ENCODE data around the gene MDGA2.
"Not testable (repeated sequence)": the region's sequence is repeated elsewhere in the genome, so short reads cannot be mapped to it uniquely, and the experiment has no call there.

MDGA2 gene

DNA sequence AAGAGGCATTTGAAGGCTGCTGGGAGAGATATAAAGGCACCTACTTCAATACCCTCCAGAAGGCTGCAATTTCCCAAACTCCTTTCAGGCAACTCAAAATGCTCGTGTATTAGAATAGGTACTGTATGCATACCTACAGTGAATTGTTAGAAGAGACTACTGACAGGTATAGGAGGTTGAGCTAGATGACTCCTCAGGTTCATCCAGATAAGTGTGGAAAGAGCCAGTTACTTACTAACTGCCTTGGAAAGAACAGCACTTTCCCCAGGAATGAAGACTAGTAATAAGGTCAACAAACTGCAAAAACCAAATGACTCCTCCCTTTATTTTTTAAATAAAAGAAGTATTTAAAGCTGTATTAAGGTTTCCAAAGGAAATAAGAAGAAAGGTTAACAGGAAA lies 429.0 kb downstream of the MDGA2 start:
- Histone ChIP-seq H3K9me3 (ENCODE audit: insufficient read depth, low read length, severe bottlenecking) (no peaks in the 10 kb centered on the region), H3K4me3 (ENCODE audit: low read depth in 1 of 2, low read length in 2 of 2) (no peak overlapping the region), H3K27ac (ENCODE audit: low read length) (no peak overlapping the region), H3K36me3 (ENCODE audit: insufficient read depth, low read length) (no peaks in the 10 kb centered on the region), H3K4me1 (ENCODE audit: insufficient read depth, low read length) (no peaks in the 10 kb centered on the region), H3K4me2 (ENCODE audit: insufficient read depth, low read length) (no peak overlapping the region), H2AFZ (ENCODE audit: low read depth, low read length) (no peak overlapping the region), H3K79me2 (ENCODE audit: insufficient read depth, low read length) (no peaks in the 10 kb centered on the region), H3K27me3 (ENCODE audit: insufficient read depth, low read length, poor library complexity) (no peaks in the 10 kb centered on the region), H4K20me1 (ENCODE audit: insufficient read depth, low read length) (no peaks in the 10 kb centered on the region), H3K9ac (ENCODE audit: low read depth, low read length) (no peak overlapping the region)
- DNase-seq (no peak), ATAC-seq (ENCODE audit: insufficient read depth, low read depth) (no peak)
- TF ChIP-seq, protein P1, sequence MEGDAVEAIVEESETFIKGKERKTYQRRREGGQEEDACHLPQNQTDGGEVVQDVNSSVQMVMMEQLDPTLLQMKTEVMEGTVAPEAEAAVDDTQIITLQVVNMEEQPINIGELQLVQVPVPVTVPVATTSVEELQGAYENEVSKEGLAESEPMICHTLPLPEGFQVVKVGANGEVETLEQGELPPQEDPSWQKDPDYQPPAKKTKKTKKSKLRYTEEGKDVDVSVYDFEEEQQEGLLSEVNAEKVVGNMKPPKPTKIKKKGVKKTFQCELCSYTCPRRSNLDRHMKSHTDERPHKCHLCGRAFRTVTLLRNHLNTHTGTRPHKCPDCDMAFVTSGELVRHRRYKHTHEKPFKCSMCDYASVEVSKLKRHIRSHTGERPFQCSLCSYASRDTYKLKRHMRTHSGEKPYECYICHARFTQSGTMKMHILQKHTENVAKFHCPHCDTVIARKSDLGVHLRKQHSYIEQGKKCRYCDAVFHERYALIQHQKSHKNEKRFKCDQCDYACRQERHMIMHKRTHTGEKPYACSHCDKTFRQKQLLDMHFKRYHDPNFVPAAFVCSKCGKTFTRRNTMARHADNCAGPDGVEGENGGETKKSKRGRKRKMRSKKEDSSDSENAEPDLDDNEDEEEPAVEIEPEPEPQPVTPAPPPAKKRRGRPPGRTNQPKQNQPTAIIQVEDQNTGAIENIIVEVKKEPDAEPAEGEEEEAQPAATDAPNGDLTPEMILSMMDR (IDR thresholded peaks at IDR 0.05; ENCODE audit: borderline replicate concordance, extremely low read depth, low read length, poor library complexity, severe bottlenecking) = no peak
- TF ChIP-seq EZH2 (IDR thresholded peaks at IDR 0.05; ENCODE audit: borderline replicate concordance, low read depth, low read length, severe bottlenecking) = no peak

DNA sequence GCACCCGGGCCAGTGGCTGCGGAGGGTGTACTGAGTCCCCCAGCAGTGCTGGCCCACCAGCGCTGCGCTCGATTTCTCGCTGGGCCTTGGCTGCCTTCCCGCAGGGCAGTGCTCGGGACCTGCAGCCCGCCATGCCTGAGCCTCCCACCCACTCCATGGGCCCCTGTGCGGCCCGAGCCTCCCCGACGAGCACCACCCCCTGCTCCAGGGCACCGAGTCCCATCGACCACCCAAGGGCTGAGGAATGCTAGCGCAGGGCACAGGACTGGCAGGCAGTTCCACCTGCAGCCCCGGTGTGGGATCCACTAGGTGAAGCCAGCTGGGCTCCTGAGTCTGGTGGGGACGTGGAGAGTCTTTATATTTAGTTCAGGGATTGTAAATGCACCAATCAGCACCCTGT lies 432.8 kb downstream of the MDGA2 start:
- H3K27me3 ChIP-seq (ENCODE audit: insufficient read depth, low read length, poor library complexity); DNase-seq; H4K20me1 ChIP-seq (ENCODE audit: insufficient read depth, low read length); H3K9me3 ChIP-seq (ENCODE audit: insufficient read depth, low read length, severe bottlenecking); H3K4me3 ChIP-seq (ENCODE audit: low read depth in 1 of 2, low read length in 2 of 2); H2AFZ ChIP-seq (ENCODE audit: low read depth, low read length); H3K4me2 ChIP-seq (ENCODE audit: insufficient read depth, low read length); H3K79me2 ChIP-seq (ENCODE audit: insufficient read depth, low read length); ATAC-seq (ENCODE audit: insufficient read depth, low read depth); H3K9ac ChIP-seq (ENCODE audit: low read depth, low read length); H3K4me1 ChIP-seq (ENCODE audit: insufficient read depth, low read length); H3K36me3 ChIP-seq (ENCODE audit: insufficient read depth, low read length); H3K27ac ChIP-seq (ENCODE audit: low read length): not testable (repeated sequence)

DNA sequence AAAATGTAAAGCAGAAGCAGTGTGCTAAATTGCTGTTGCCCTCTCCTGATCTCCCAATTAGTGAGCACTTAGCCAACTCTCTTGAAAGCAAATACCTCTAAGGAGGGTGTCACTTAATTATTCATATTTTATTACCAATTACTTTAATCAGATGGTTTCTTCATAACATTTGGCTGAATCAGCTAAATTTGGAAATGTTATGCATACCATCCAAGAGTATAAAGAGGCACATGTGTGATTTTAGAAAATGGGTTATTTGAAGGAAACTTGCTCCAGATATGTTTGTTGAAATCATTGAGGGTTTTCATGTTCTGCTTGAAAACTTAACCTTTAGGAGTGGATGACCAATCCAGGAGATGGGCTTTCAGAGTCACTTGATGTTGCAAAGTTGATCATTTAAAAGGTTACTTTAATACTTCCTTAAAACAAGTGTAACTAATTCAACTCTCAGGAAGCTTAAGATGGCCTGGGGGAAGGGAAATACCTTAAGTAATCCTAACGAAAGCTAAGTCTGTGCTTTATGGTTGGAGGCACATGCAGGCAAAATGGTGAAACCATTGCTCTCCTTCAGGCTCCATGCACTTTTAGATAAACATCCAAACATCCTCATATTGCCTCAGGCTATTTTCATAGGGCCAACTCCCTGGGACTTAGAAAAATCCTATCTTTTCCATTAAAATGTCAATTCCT lies 434.5 kb downstream of the MDGA2 start:
- TF ChIP-seq EZH2 (IDR thresholded peaks at IDR 0.05; ENCODE audit: borderline replicate concordance, low read depth, low read length, severe bottlenecking) = no peak
- TF ChIP-seq, protein P1 (IDR thresholded peaks at IDR 0.05; ENCODE audit: borderline replicate concordance, extremely low read depth, low read length, poor library complexity, severe bottlenecking) = no peak

DNA sequence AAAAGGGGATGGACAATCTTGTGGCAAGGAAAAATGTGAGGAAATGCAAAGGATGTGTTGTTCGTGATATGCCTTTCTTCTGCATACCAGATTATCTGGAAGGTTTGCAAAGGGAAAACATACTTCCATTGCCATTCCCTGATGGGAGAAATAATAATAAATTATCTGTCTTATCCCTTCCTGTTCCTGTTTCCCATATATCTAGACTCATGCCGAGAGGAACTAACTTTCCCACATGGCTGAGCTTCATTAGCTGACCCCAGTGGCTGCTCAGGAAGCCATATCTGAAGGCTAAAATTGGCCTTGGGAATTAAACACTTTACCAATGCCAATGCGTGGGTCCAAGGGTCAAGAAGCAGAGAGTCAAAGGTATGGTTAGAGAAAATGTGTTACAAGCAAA lies 439.8 kb downstream of the MDGA2 start:
- ATAC-seq (ENCODE audit: insufficient read depth, low read depth) (no peak), DNase-seq (no peak)
- no peak overlapping the region for H3K9ac ChIP-seq (ENCODE audit: low read depth, low read length)
- no peaks in the 10 kb centered on the region for H3K79me2 ChIP-seq (ENCODE audit: insufficient read depth, low read length)
- no peak overlapping the region for H3K4me2 ChIP-seq (ENCODE audit: insufficient read depth, low read length)
- H3K27ac ChIP-seq (ENCODE audit: low read length) = no peak overlapping the region
- no peaks in the 10 kb centered on the region for H3K27me3 ChIP-seq (ENCODE audit: insufficient read depth, low read length, poor library complexity)
- H2AFZ ChIP-seq (ENCODE audit: low read depth, low read length) = no peak overlapping the region
- no peak overlapping the region for H3K4me3 ChIP-seq (ENCODE audit: low read depth in 1 of 2, low read length in 2 of 2)
- H3K36me3 ChIP-seq (ENCODE audit: insufficient read depth, low read length) = no peaks in the 10 kb centered on the region
- no peaks in the 10 kb centered on the region for H3K9me3 ChIP-seq (ENCODE audit: insufficient read depth, low read length, severe bottlenecking)
- H3K4me1 ChIP-seq (ENCODE audit: insufficient read depth, low read length) = no peaks in the 10 kb centered on the region
- no peak for TF ChIP-seq EZH2 (IDR thresholded peaks at IDR 0.05; ENCODE audit: borderline replicate concordance, low read depth, low read length, severe bottlenecking)
- TF ChIP-seq, protein P1 (IDR thresholded peaks at IDR 0.05; ENCODE audit: borderline replicate concordance, extremely low read depth, low read length, poor library complexity, severe bottlenecking) = no peak
- H4K20me1 ChIP-seq (ENCODE audit: insufficient read depth, low read length) = no peaks in the 10 kb centered on the region

More for the DNA sequence above, 434.5 kb downstream of the MDGA2 start:
- Histone ChIP-seq H3K79me2 (ENCODE audit: insufficient read depth, low read length) (no peaks in the 10 kb centered on the region), H3K4me3 (ENCODE audit: low read depth in 1 of 2, low read length in 2 of 2) (no peak overlapping the region), H3K27ac (ENCODE audit: low read length) (no peak overlapping the region), H4K20me1 (ENCODE audit: insufficient read depth, low read length) (no peaks in the 10 kb centered on the region), H3K4me2 (ENCODE audit: insufficient read depth, low read length) (no peak overlapping the region), H3K9me3 (ENCODE audit: insufficient read depth, low read length, severe bottlenecking) (no peaks in the 10 kb centered on the region), H3K4me1 (ENCODE audit: insufficient read depth, low read length) (no peaks in the 10 kb centered on the region), H3K9ac (ENCODE audit: low read depth, low read length) (no peak overlapping the region), H2AFZ (ENCODE audit: low read depth, low read length) (no peak overlapping the region), H3K27me3 (ENCODE audit: insufficient read depth, low read length, poor library complexity) (no peaks in the 10 kb centered on the region), H3K36me3 (ENCODE audit: insufficient read depth, low read length) (no peaks in the 10 kb centered on the region)
- no peak for ATAC-seq (ENCODE audit: insufficient read depth, low read depth)
- DNase-seq = no peak
